ENCODE measurements around the gene DOCK2. TPM values are rescaled to one million over a fixed set of nuclear protein-coding genes. Genes with fewer than 3 reads are reported as not detected.

The DOCK2 gene
- total and polyA plus RNA-seq, 2 donors: 34.6 to 99.4 TPM

DNA sequence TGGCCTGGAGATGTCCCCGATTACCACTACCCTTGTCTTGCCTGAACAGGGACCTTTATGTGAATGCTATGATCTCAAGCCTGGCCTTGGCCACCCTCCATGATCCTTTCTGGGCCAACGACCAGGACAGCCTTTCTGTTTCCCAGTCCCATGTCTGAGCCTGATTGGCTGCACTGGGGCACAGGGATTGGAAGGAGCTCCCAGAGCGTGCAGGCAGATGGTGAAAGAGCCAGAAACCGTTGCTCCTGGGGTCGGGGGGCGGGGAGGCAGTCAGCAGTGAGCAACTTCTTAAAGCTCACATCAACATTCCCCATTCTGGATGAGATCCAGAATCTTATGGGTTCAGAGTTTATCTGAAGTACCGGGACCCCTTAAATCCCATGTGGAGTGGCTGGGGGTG lies 258.9 kb downstream of the DOCK2 start:
- WGBS: 96% methylated on average over 7 of the region's 7 CpGs
- no peak overlapping the region for H3K27ac ChIP-seq (ENCODE audit: low read depth in 1 of 2, low read length in 1 of 2)
- no peaks in the 10 kb centered on the region for H3K27me3 ChIP-seq (ENCODE audit: control insufficient read depth in 2 of 2, insufficient read depth in 1 of 2, low read length in 1 of 2)
- no peak overlapping the region for H3K4me3 ChIP-seq (ENCODE audit: low read length in 2 of 2)
- H3K9me3 ChIP-seq (ENCODE audit: control insufficient read depth in 2 of 2, insufficient read depth in 1 of 2, low read length in 1 of 2): no peaks in the 10 kb centered on the region
- no peak for DNase-seq (ENCODE audit: low read depth in 6 of 9, low spot score in 9 of 9)
- no peaks in the 10 kb centered on the region for H3K4me1 ChIP-seq (ENCODE audit: control insufficient read depth in 2 of 2, insufficient read depth in 2 of 2, low read length in 2 of 2)
- H3K36me3 ChIP-seq (ENCODE audit: control insufficient read depth in 2 of 2, insufficient read depth in 2 of 2, low read length in 1 of 2): peaks cover under 1 to 13% of the 10 kb centered on the region in 2 donors

GRCh38 chr5:169897481-169897880 lies 260.4 kb downstream of the DOCK2 start:
- no peak overlapping the region for H3K27ac ChIP-seq (ENCODE audit: low read depth in 1 of 2, low read length in 1 of 2)
- no peak overlapping the region for H3K4me3 ChIP-seq (ENCODE audit: low read length in 2 of 2)
- 98% methylated on average over 4 of the region's 4 CpGs for whole genome bisulfite sequencing
- DNase-seq (ENCODE audit: low read depth in 6 of 9, low spot score in 9 of 9): no peak
- H3K27me3 ChIP-seq (ENCODE audit: control insufficient read depth in 2 of 2, insufficient read depth in 1 of 2, low read length in 1 of 2): no peaks in the 10 kb centered on the region
- H3K36me3 ChIP-seq (ENCODE audit: control insufficient read depth in 2 of 2, insufficient read depth in 2 of 2, low read length in 1 of 2): peaks cover 6 to 13% of the 10 kb centered on the region in 2 donors
- no peaks in the 10 kb centered on the region for H3K9me3 ChIP-seq (ENCODE audit: control insufficient read depth in 2 of 2, insufficient read depth in 1 of 2, low read length in 1 of 2)
- no peaks in the 10 kb centered on the region for H3K4me1 ChIP-seq (ENCODE audit: control insufficient read depth in 2 of 2, insufficient read depth in 2 of 2, low read length in 2 of 2)

DNA sequence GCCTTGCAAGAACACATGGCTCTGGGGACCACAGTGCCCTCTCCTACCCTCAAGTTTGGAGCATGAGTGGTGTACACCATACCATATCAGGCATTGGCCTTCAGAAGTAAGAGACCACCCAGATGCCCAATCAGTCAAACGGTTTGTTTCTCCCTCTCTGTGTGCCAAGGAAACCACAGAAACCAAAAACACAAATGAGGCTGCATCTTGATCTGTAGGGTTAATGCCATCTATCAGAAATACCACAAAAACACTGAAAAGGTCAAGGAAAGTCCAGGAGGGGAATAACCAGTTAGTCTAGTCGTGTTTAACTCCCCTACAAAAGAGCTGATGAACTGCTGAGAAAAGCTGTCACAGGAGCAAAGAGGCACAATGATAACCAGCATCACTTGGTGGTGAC lies 264.8 kb downstream of the DOCK2 start:
- no peaks in the 10 kb centered on the region for H3K4me1 ChIP-seq (ENCODE audit: control insufficient read depth in 2 of 2, insufficient read depth in 2 of 2, low read length in 2 of 2)
- WGBS: 29% methylated on average over 2 of the region's 2 CpGs
- DNase-seq (ENCODE audit: low read depth in 6 of 9, low spot score in 9 of 9): no peak
- H3K9me3 ChIP-seq (ENCODE audit: control insufficient read depth in 2 of 2, insufficient read depth in 1 of 2, low read length in 1 of 2): no peaks in the 10 kb centered on the region
- peaks cover 6 to 10% of the 10 kb centered on the region in 2 donors for H3K36me3 ChIP-seq (ENCODE audit: control insufficient read depth in 2 of 2, insufficient read depth in 2 of 2, low read length in 1 of 2)
- H3K27me3 ChIP-seq (ENCODE audit: control insufficient read depth in 2 of 2, insufficient read depth in 1 of 2, low read length in 1 of 2): no peaks in the 10 kb centered on the region
- no peak overlapping the region for H3K4me3 ChIP-seq (ENCODE audit: low read length in 2 of 2)
- H3K27ac ChIP-seq (ENCODE audit: low read depth in 1 of 2, low read length in 1 of 2): no peak overlapping the region

DNA sequence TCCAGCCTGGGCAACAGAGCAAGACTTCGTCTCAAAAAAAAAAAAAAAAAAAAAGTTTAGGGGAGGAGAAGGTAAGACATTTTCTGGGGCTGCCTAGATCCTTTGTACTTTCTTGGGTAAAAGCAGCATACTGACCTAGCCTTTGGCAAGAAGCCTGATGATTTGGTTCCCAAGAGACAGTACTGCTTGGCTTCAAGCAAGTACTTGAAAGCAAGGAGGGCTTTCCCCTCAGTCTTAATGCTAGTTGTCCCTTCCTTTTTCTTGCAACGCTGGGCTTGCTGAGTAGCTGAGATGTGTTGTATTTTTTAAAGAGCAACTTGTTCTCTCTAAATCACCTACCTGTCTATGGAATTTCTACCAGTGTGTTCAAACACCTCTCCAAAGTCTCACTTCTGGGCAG lies 267.0 kb downstream of the DOCK2 start:
- Histone ChIP-seq H3K27me3 (ENCODE audit: control insufficient read depth in 2 of 2, insufficient read depth in 1 of 2, low read length in 1 of 2) (no peaks in the 10 kb centered on the region), H3K36me3 (ENCODE audit: control insufficient read depth in 2 of 2, insufficient read depth in 2 of 2, low read length in 1 of 2) (peaks cover 6 to 10% of the 10 kb centered on the region in 2 donors), H3K4me1 (ENCODE audit: control insufficient read depth in 2 of 2, insufficient read depth in 2 of 2, low read length in 2 of 2) (no peaks in the 10 kb centered on the region), H3K27ac (ENCODE audit: low read depth in 1 of 2, low read length in 1 of 2) (no peak overlapping the region), H3K4me3 (ENCODE audit: low read length in 2 of 2) (no peak overlapping the region), H3K9me3 (ENCODE audit: control insufficient read depth in 2 of 2, insufficient read depth in 1 of 2, low read length in 1 of 2) (no peaks in the 10 kb centered on the region)
- 94% methylated on average over 2 of the region's 2 CpGs for WGBS
- DNase-seq (ENCODE audit: low read depth in 6 of 9, low spot score in 9 of 9): peak in 2 of 9 donors; percentile 6 to 16

- peaks cover 6 to 11% of the 10 kb centered on the region in 2 donors for H3K36me3 ChIP-seq (ENCODE audit: control insufficient read depth in 2 of 2, insufficient read depth in 2 of 2, low read length in 1 of 2)
- no peaks in the 10 kb centered on the region for H3K9me3 ChIP-seq (ENCODE audit: control insufficient read depth in 2 of 2, insufficient read depth in 1 of 2, low read length in 1 of 2)
- H3K27me3 ChIP-seq (ENCODE audit: control insufficient read depth in 2 of 2, insufficient read depth in 1 of 2, low read length in 1 of 2): no peaks in the 10 kb centered on the region
- WGBS: 97% methylated on average over 5 of the region's 5 CpGs
- H3K27ac ChIP-seq (ENCODE audit: low read depth in 1 of 2, low read length in 1 of 2): no peak overlapping the region
- DNase-seq (ENCODE audit: low read depth in 6 of 9, low spot score in 9 of 9): no peak
- H3K4me3 ChIP-seq (ENCODE audit: low read length in 2 of 2): no peak overlapping the region
- H3K4me1 ChIP-seq (ENCODE audit: control insufficient read depth in 2 of 2, insufficient read depth in 2 of 2, low read length in 2 of 2): no peaks in the 10 kb centered on the region
These were observed 267.4 kb downstream of the DOCK2 start for GRCh38 chr5:169904508-169904907.

DNA sequence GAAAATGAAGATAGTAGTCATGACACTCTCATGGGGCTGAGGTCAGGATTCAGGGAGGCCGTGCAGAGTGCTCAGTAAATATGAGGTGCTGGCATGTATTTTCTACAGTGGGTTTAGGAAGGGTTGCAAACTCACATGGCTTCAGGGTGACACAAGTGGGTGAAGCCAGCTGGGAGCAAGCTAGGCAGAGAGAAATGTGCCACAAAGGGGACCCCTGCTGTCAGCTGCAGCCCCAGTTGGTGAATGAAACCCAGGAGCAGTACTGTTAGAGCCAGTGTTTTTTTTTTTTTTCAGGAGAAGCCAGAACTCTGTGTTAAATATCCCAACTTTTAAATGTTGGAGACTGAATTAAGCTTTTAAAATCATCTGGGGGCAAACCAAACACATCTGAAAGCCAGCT lies 267.9 kb downstream of the DOCK2 start:
- H3K4me1 ChIP-seq (ENCODE audit: control insufficient read depth in 2 of 2, insufficient read depth in 2 of 2, low read length in 2 of 2): no peaks in the 10 kb centered on the region
- no peak overlapping the region for H3K4me3 ChIP-seq (ENCODE audit: low read length in 2 of 2)
- 95% methylated on average over 1 of the region's 1 CpG for WGBS
- H3K27me3 ChIP-seq (ENCODE audit: control insufficient read depth in 2 of 2, insufficient read depth in 1 of 2, low read length in 1 of 2): no peaks in the 10 kb centered on the region
- H3K36me3 ChIP-seq (ENCODE audit: control insufficient read depth in 2 of 2, insufficient read depth in 2 of 2, low read length in 1 of 2): peaks cover 6 to 8% of the 10 kb centered on the region in 2 donors
- H3K9me3 ChIP-seq (ENCODE audit: control insufficient read depth in 2 of 2, insufficient read depth in 1 of 2, low read length in 1 of 2): no peaks in the 10 kb centered on the region
- no peak for DNase-seq (ENCODE audit: low read depth in 6 of 9, low spot score in 9 of 9)
- no peak overlapping the region for H3K27ac ChIP-seq (ENCODE audit: low read depth in 1 of 2, low read length in 1 of 2)

DNA sequence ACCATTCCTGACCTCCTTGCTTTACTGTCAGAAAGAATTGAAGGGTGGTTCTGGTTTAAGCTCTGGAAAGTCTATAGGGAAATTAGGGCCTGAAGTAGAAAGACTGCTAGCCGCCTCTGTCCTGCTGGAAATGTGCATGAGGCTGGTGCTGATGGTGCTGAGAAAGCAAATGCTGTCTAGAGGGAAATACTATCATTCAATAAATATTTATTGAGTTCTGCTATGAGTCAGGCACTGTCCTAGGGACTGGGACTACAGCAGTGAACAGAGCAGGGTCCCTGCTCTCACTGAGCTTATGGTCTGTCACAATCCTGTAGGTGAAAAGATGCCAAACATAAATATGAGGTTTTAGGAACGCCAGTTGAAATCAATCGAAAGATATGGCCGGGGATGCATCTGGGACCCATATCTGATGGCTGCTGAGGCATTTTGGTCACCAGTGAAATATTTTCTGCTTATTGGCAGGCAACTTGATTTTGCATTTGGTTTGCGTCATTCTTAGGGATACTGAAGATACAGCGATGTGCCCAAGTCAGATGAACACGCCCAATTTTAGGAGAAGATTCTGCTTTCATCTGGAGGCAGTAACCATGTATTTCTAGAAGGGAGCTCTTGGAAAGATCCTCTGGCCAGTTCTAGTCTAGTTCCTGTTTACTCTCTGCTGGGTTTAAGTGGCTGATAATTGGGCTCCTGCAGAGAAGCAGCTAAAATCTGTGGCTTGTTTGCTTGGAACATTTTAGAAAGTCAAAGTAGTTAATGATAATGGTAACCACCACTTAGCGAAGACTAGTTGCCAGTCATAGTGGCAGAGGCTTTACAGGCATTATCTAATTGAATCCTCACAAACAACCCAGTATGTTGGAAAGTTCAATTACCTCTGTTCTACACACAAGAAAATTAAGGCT lies 269.9 kb downstream of the DOCK2 start:
- peaks cover 0 to 5% of the 10 kb centered on the region in 2 donors for H3K36me3 ChIP-seq (ENCODE audit: control insufficient read depth in 2 of 2, insufficient read depth in 2 of 2, low read length in 1 of 2)
- no peaks in the 10 kb centered on the region for H3K4me1 ChIP-seq (ENCODE audit: control insufficient read depth in 2 of 2, insufficient read depth in 2 of 2, low read length in 2 of 2)
- no peaks in the 10 kb centered on the region for H3K27me3 ChIP-seq (ENCODE audit: control insufficient read depth in 2 of 2, insufficient read depth in 1 of 2, low read length in 1 of 2)
- DNase-seq (ENCODE audit: low read depth in 6 of 9, low spot score in 9 of 9): no peak
- 98% methylated on average over 8 of the region's 8 CpGs for WGBS
- H3K4me3 ChIP-seq (ENCODE audit: low read length in 2 of 2): no peak overlapping the region
- no peaks in the 10 kb centered on the region for H3K9me3 ChIP-seq (ENCODE audit: control insufficient read depth in 2 of 2, insufficient read depth in 1 of 2, low read length in 1 of 2)
- H3K27ac ChIP-seq (ENCODE audit: low read depth in 1 of 2, low read length in 1 of 2): no peak overlapping the region

- no peaks in the 10 kb centered on the region for H3K27me3 ChIP-seq (ENCODE audit: control insufficient read depth in 2 of 2, insufficient read depth in 1 of 2, low read length in 1 of 2)
- H3K4me3 ChIP-seq (ENCODE audit: low read length in 2 of 2): no peak overlapping the region
- H3K36me3 ChIP-seq (ENCODE audit: control insufficient read depth in 2 of 2, insufficient read depth in 2 of 2, low read length in 1 of 2): peaks cover 0 to 5% of the 10 kb centered on the region in 2 donors
- H3K4me1 ChIP-seq (ENCODE audit: control insufficient read depth in 2 of 2, insufficient read depth in 2 of 2, low read length in 2 of 2): no peaks in the 10 kb centered on the region
- no peak overlapping the region for H3K27ac ChIP-seq (ENCODE audit: low read depth in 1 of 2, low read length in 1 of 2)
- H3K9me3 ChIP-seq (ENCODE audit: control insufficient read depth in 2 of 2, insufficient read depth in 1 of 2, low read length in 1 of 2): no peaks in the 10 kb centered on the region
- WGBS: 94% methylated on average over 1 of the region's 1 CpG
- DNase-seq (ENCODE audit: low read depth in 6 of 9, low spot score in 9 of 9): no peak
These were observed 271.8 kb downstream of the DOCK2 start for GRCh38 chr5:169908864-169909263.

DNA sequence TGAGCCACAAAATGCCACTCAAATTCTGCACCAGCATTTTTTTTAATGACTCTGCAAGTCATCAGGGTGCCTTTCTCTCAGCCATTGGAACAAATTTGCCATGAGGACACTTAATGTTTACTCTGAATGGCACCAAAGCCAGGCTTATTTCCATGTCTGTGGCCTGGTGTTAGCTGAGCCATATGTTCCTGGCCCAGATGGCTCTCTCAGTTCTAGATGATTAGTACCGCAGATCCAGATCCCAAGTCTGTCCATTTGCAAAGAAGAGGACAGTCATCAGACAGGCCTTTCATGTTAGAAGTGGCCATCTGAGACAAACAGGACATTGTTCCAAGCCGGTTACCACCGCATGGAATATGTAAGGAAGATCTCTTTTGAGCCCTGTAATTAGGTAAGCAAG lies 272.9 kb downstream of the DOCK2 start:
- no peak for DNase-seq (ENCODE audit: low read depth in 6 of 9, low spot score in 9 of 9)
- WGBS: 98% methylated on average over 3 of the region's 3 CpGs
- H3K27me3 ChIP-seq (ENCODE audit: control insufficient read depth in 2 of 2, insufficient read depth in 1 of 2, low read length in 1 of 2): no peaks in the 10 kb centered on the region
- H3K36me3 ChIP-seq (ENCODE audit: control insufficient read depth in 2 of 2, insufficient read depth in 2 of 2, low read length in 1 of 2): peaks cover 0 to 5% of the 10 kb centered on the region in 2 donors
- no peaks in the 10 kb centered on the region for H3K4me1 ChIP-seq (ENCODE audit: control insufficient read depth in 2 of 2, insufficient read depth in 2 of 2, low read length in 2 of 2)
- H3K27ac ChIP-seq (ENCODE audit: low read depth in 1 of 2, low read length in 1 of 2): no peak overlapping the region
- H3K9me3 ChIP-seq (ENCODE audit: control insufficient read depth in 2 of 2, insufficient read depth in 1 of 2, low read length in 1 of 2): no peaks in the 10 kb centered on the region
- H3K4me3 ChIP-seq (ENCODE audit: low read length in 2 of 2): no peak overlapping the region

All from thymus (tissue), 11 donors.